NCI-H146 treated with DMSO at 0.1 percent for 48 hours (cell line): ENCODE results near the gene ABHD4.
"Not testable (repeated sequence)": the region's sequence is repeated elsewhere in the genome, so short reads cannot be mapped to it uniquely, and the experiment has no call there.

Experiments used
- DNase-seq: peaks from one replicate; lab custom pipeline; 2025; ENCODE audit not compliant: unreplicated experiment; lab: John Stamatoyannopoulos, UW

The ABHD4 gene

DNA sequence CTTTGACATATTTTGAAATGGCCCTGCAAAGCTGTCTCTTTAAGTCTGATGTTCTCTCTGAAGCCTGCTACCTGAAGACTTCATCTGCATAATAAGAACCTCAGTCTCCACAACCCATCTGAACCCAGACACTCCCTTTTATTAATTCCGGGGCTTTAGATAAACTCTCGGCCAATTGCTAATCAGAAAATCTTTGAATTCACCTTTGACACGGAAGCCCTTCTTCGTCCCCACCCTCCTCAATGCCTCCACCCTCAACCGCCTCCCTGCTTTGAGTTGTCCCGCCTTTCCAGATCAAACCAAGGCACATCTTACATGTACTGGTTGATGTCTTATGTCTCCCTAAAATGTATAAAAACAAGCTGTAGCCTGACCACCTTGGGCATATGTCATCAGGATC is 28.5 kb downstream of the ABHD4 start:
- no peak for DNase-seq

DNA sequence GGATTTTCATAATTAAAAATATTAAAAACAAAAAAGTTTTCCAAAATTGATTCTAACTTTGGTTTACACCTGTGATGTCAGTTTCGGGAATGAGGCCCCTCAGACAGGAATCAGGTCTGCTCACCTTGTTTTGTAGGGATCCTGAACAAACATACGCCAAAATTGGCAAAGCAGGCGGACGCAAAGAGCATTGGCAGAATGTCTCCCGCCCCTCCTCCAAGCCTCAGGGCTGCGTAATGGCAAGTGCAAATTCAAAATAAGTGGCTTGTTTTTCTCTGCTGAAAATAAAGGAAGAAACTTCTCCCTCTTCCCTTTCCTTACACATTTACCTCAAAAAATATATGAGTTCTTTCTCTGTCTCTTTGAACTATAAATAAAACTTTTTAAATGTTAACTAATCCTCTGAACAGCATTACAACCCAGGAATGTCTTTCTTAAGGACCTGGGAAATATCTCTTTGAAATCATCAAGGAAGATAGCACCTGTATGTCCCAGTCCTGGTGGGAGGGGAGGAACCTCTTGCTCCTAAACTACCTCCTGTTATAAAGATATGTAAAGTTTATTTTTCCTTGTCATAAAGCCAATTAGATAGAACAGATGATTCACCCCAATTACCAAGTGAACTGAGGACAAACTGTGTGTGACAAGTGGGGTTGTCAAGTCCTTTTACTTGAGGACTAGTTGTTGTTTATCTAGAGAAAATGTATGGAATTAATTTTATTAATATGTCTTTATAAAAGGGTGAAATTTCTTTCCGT is 29.6 kb downstream of the ABHD4 start:
- DNase-seq = no peak

DNA sequence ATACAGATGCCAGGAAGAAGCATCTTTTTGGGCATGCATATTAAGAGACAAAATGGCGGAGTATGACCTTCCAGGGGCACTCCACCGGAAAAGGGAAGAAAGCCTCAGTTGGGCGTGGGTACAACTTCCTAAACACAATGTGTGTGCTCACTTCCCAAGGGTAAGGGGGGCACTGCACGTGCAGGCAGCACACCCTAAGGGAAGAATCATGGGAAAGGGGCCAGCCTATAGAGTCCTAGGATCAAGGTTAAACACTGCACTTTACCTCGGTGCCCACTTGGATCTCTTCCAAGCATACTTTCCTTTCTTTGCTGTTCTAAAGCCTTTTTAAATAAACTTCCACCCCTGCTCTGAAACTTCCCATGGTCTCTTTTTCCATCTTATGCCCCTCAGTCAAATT is 31.3 kb downstream of the ABHD4 start:
- DNase-seq = no peak

DNA sequence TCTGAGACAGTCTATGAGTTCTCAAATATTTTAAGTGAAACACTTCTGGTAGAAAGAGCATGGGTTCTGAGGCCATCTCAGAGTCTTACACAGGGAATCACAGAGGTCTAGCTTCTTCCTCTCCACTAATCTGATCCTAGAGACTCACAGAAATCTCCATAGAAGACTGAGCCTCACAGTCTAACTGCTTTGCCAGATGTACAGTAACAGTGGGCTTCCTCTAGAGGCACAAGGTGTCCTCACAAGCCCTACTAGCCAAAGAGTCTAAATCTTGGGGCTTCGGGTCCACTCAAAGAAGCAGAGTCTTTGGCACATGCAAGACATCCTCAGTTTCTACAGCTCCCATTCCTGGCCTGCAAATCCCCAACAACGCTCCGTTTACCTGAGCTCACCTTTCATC is 32.0 kb downstream of the ABHD4 start:
- no peak for DNase-seq

DNA sequence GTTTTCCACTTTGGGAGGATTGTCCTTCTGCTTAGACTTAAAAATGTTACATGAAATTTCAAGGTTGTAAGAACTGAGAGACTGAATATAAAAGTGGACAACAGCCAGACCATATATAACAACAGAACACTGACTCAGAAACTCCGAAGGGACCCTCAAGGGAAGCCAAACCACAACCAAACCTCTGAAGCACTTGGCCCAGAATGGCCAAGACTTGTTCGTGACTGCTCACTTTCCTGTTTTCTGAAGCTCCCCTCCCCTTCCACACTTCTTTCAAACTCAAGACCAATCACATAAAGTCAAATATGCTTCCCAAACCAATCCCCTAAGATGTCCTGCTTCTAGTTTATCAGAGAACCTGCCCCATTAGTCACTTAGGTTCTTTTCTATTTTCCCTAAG is 32.4 kb downstream of the ABHD4 start:
- DNase-seq = no peak

DNA sequence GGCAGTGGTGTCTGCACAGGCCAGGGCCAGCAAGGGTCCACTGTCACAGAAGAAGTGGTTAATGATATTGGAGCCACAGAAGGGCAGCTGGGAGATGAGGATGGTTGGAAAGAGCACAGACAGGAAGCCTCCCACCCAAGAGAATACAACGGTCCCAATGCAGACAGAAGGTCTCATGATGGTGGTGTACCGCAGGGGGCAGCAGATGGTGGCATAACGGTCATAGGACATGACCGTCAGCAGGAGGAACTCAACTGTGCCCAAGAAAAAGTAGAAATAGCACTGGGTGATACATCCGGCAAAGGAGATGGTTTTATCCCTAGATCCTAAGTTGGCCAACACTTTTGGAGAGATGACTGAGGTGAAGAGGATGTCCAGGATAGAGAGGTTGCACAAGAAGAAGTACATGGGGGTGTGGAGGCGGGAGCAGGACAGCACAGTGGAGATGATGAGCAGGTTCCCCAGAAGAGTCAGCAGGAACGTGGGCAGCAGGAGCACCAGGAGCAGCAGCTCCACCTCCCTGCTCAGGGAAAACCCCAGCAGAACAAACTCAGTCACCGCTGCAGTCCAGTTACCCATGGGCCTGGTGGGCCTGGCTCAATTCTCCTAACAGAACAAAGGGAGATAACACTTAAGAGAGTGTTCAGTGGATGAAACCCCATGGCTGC is 36.3 kb downstream of the ABHD4 start:
- DNase-seq = no peak

DNA sequence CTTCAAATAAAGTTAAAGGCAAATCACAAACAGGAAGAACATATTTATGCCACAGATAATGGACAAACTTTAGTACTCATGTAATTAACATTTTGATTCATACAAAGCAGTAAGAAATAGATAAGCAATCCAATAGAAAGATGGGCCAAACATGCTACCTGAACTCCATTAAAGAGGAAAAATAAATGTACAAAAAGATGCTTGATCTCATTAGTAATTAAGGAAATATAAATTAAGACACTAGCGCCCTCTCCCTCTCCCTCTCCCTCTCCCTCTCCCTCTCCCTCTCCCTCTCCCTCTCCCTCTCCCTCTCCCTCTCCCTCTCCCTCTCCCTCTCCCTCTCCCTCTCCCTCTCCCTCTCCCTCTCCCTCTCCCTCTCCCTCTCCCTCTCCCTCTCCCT is 37.9 kb downstream of the ABHD4 start:
- DNase-seq = not testable (repeated sequence)

DNA sequence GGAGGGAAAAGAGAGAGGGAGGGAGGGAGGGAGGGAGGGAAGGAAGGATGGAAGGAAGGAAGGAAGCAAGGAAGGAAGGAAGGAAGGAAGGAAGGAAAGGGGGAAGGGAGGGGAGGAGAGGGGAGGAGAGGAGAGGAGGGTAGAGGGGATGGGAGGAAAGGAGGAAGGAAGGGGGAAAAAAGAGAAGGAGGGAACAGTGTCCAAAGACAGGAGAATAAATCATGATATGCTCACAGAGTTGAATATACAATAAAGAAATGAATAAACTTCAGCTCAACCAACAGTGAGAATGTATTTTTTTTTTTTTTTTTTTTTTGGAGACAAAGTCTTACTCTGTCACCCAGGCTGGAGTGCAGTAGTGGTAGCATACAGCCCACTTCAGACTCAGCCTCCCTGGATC is 42.1 kb downstream of the ABHD4 start:
- DNase-seq = no peak

DNA sequence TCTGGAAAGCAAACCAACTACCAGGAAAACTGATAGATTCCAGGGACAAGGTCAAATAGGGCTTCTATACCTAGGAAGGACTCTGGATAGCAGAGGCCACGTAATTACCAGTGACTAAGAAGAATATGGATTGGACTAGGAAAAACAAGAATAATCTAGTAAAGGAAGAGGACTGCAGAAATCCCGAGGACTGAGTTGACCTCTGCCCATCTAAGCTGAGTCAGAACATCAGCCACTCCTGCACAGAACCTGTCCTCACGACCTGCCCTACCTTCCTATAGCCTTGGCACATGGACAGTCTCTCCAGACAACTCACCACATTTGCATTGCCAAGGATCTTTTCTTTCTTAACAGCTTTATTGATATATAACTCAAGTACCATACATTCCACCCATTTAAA is 43.7 kb downstream of the ABHD4 start:
- DNase-seq = no peak

DNA sequence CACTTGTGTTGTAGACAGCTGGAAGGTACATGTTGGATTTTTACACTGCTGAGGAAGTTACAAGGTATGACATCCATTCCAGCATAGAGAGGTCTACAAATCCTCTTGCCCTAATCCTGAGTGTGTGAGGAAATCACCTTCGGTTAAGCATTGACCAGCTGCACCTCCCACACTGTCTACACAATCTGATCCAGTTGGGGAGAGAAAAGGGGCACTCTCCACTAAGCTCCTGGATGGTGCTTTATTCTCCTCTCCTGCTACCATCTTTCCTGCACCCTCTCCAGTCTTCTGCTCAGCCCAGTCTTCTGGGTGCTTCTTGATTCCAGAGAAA is 46.2 kb downstream of the ABHD4 start, which contains the start of gene OR6J1:
Gene OR6J1 (minus strand): TSS at position 48 of the 331 bp plus-strand sequence. CDS start 9,541 bp downstream, outside the sequence.
- no peak for DNase-seq

DNA sequence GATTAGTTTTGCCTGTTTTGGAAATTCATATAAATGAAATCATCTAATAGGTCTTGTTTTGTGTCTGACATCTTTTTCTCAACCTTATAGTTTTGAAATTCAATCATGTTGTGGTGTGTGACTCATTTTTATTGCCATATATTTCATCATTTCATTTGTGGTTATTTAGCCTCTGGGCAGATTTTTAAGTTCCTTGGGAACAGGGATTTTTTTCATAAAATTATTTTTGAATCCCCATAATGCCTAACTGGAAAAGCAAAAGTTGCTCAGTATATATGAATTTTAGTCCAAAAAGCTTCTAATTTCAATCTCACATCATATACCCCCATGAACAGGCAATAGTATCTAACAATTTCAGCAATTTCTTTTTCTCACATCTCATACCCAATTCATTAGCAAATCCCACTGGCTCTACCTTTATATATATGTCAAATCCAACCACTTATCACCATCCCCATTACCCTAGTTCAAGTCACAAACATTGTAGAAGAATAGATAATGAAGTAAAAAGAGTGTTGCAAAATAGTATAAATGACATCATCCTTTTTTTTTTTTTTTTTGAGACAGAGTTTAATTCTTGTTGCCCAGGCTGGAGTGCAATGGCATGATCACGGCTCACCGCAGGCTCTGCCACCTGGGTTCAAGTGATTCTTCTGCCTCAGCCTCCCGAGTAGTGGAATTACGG is 48.6 kb downstream of the ABHD4 start:
- no peak for DNase-seq

DNA sequence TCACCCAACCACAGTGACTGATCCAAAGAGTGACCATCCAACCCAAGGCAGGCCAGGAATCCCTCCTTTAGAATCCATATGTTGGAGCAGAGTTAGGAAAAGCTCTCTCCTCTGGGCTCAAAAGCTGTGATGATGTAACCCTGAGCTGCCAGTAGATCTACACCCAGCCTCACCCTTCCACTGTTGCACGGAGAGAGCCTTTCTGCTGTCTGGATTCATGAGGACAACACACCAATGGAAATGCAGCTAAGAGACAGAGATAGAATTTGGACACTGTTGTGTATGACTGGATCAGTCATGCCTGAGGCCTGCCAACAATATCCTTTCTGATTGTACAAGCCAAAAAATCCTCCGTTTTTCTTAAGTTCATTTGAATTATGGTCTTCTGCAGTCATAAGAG is 50.4 kb downstream of the ABHD4 start:
- DNase-seq = no peak

DNA sequence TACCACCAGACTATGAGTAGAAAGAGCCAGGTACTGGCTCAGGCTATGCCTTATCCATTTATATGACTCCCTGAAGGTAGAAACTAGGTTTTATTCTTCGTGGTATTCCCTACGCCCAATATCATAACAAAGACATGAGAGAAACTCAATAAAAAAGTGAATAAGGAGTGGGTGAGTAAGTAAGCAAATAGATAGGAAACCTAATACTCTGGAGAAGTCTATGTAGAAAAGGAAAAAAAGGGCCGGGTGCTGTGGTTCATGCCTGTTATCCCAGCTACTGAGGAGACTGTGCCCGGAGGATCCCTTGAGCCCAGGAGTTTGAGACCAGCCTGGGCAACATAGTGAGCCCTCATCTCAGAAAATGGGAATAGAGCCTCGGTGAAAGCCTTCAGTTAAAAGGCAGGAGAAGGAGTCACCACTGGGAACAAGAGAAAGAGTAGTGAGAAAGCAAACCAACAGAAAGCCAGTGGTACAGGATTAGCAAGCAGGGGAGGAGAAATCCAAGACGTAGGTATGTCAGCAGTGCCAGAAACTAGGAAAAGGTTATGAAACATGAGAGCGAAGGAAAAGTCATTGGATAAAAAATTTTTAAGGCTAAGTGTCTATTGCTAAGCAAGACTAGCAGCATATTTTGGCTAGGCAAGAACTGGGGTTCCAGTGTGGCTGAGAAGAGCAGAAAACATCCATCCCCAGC is 52.1 kb downstream of the ABHD4 start:
- DNase-seq = no peak

DNA sequence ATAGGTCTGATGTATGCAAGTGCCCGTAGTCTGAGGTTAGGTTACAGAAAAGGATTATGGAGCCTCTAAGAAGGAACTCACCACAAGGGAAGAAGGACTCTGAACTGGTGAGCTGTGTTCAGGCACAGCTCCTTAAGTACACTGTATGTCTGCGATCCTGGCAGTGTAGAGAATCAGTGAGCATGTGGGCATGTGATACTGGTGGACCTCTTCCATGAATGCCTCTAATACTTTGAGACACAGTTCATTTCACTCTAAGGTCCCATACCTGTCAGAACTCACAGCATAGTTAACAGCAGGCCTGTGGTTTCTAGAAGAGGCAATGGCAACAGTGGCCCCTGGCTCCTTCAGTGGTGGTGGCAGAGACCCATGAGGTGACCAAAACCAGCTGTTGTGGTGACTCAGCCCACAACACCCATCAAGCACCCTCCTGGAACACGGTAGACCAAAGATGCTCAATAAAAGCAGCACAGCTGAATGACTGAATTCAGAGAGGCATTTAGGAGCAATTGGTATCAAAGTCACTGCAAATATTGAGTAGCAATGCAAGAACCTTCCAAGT is 52.9 kb downstream of the ABHD4 start:
- DNase-seq = no peak

DNA sequence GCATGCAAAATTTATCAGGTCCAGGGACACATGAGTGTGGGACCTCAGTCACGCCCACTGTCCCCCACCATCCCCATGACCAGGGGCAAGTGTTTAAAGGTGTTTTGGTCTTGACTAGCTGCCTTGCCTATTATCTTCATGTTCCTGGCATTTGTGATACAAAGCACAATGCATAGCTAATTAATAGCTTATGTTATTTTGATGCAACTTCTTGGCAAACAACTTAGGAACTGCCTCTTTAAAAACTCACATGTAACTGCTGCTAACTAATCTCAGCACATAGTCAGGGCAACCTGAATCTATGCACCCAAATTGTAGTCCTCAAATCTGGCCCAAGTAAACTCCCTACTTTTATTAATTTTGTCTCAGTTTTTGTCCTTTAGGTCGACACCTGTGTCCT is 53.5 kb downstream of the ABHD4 start:
- no peak for DNase-seq

DNA sequence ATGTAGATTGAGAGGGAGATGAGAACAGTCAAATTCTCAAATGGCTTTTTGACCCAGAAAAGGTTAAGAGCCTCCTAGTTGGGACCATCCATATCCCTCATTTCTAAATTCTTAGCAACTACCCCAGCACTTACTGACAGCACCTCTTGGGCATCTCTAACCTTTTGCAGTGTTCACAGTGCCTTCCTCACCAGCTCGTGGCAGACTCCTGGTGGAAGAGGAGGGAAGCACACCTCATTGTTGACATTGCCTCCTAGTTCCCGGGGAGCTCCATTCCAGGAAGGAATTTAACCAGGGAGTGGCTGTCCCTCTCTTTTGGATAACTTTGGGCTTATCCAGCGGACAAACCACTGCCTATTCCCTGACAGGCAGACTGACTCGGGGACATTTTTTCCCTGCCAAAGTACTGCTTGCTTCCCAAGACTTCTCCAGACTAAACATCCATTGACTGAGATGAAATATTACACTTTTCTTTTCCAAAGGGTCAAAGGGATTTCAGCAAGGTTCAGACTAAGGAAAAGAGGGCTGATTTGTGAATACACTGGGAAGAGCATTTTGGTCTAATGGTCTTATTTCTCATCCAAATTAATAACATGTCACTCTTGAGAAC is 55.0 kb downstream of the ABHD4 start:
- peak; percentile 29 for DNase-seq

DNA sequence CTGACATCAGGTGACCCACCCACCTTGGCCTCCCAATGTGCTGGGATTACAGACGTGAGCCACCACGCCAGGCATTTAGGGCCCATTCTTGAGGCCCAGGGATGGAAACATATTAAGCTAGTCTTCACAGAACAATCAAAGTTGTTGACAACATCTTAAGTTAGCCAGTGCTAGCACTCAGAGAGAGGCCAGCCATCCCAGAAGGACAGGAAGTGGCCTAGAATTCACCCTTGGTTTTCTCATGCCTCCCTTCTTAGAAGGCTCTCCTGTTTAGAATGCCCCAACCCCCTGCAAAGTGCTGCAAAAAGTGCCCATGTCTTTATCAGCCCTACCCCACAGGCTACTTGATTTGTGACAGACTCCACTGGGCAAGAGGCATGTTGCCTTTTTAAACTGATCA is 58.1 kb downstream of the ABHD4 start:
- no peak for DNase-seq

DNA sequence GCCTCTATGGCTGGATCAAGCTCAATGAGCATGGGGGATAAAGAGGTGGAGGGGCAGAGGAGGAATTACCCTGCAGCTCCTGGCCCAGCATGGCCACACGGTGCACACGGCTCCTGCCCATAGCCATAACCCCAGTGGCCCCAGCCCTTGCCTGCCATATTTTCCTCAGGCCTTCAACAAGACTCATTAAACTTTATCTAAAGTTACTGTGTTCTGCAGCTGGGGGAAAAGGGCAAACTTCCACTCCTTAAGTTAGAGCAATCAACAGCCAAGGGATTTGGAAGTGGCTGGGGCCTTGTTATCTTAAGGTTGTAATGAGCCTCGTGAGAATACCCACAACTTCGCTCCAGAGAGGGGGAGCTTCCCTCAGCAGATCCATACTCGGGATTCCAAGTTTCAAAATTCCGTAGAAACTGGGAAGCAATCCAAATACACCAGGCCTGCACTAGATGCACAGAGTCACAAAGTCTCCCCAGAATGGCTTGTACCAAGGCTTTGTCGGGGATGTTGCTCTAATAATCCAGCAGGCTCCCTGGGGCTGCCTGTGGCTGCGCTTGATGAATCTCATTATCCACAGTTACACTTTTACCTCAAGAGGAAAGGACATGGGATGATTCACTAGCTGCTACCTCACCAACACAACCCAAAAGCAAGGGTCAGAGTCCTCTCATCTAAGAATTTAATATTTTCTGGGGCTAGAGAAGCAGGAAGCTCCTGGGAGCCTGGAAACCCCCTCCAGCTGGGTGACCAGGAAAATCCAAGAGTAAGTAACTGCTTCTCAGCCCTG is 59.0 kb downstream of the ABHD4 start:
- DNase-seq = no peak

DNA sequence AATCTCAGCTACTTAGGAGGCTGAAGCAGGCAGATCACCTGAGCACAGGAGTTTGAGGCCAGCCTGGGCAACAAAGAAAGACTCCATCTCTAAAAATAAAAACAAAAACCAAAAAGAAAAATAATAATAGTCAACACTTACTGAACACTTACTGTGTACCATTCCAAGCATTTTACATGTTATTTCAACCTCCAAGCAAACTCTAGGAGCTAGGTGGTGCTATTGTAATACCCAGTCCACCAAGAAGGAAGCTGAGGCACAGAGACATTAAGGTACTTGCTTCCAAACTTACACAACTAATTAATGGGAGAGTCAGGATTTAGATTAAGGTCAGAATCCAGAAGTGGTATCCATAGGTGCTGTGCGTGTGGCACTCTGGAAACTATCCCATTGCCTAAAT is 59.8 kb downstream of the ABHD4 start:
- DNase-seq = no peak

DNA sequence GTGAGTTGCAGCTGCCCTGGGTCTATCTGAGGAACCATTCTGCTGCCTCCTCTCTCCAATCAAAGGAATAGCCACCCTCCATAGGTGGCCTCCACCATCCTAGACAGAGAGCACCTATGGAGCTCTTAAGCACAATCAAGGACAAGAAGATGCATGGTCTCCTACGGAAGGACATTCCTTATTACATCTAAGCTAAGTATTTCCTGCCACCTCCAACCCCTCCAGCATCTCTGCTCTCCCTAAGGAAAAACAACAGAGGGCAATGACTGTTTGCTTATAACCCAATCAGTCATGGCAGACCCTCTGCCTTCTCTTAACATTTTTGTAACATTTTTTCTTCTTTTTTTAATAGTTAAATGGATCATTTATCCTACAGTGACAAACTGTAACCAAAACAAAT is 60.8 kb downstream of the ABHD4 start:
- DNase-seq = no peak
